ENCODE data around the gene TREM1.

Gene TREM1

DNA sequence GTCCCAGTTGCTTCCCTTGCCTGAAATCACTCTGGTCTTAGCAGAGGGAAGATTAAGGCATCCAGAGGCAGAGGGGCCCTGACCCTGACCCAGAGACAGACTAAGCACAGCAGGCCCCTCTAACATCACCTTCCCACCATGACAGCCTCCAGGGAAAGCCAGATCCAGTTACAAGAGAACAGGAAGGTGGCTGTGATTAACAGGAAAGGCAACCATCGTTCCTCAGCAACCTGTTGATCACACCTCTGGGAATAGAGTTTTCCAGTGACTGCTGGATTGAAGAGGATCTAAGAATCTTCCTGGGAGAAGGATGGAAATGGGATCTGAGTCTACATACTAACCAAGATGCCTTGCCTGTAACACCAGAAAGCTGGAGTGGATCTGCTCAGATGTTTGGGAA is 5.2 kb upstream of the TREM1 start:
- no peak for TF ChIP-seq ZFX (IDR thresholded peaks at IDR 0.05)
- TF ChIP-seq, protein P1, sequence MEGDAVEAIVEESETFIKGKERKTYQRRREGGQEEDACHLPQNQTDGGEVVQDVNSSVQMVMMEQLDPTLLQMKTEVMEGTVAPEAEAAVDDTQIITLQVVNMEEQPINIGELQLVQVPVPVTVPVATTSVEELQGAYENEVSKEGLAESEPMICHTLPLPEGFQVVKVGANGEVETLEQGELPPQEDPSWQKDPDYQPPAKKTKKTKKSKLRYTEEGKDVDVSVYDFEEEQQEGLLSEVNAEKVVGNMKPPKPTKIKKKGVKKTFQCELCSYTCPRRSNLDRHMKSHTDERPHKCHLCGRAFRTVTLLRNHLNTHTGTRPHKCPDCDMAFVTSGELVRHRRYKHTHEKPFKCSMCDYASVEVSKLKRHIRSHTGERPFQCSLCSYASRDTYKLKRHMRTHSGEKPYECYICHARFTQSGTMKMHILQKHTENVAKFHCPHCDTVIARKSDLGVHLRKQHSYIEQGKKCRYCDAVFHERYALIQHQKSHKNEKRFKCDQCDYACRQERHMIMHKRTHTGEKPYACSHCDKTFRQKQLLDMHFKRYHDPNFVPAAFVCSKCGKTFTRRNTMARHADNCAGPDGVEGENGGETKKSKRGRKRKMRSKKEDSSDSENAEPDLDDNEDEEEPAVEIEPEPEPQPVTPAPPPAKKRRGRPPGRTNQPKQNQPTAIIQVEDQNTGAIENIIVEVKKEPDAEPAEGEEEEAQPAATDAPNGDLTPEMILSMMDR (conservative IDR thresholded peaks at IDR 0.05) = no peak
- H3K27ac ChIP-seq = no peak overlapping the region

DNA sequence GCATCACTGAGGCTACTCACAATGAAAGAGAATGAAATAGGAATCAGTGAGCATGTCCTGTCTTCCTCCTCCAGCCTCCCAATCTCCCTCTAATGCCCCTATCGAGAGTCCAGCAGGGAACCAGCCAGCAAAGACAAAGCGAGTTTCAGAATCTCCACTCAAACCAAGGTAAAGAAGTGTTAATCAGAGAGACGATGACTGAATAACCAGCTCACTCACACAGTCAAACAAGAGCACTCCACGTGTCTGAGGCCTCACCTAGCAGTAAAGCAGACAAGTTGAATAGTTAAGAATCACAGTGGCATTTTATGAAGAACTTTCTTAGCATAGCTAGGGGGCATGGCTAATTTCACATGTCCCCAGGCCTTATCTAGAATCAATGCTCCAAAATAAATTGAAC is 3.3 kb upstream of the TREM1 start:
- TF ChIP-seq, protein P1 (conservative IDR thresholded peaks at IDR 0.05) = no peak
- TF ChIP-seq ZFX (IDR thresholded peaks at IDR 0.05) = no peak
- H3K27ac ChIP-seq = no peak overlapping the region

DNA sequence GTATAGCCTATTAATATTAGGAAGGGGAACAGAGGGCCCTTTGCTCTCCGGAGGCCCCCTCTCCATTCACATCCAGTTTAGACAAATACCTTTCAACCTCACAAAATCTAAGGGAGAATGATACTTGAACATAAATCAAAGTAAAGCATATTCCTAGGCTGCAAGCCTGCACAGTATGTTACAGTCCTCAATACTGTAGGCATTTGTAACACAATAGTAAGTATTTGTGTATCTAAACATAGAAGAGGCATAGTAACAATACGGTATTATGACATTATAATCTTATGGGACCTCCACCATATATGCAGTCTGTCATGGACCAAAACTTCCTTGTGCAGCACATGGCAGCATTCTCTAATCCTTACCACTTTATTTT is 2.3 kb upstream of the TREM1 start:
- TF ChIP-seq, protein P1 (conservative IDR thresholded peaks at IDR 0.05) = no peak
- no peak for TF ChIP-seq ZFX (IDR thresholded peaks at IDR 0.05)
- H3K27ac ChIP-seq = no peak overlapping the region

DNA sequence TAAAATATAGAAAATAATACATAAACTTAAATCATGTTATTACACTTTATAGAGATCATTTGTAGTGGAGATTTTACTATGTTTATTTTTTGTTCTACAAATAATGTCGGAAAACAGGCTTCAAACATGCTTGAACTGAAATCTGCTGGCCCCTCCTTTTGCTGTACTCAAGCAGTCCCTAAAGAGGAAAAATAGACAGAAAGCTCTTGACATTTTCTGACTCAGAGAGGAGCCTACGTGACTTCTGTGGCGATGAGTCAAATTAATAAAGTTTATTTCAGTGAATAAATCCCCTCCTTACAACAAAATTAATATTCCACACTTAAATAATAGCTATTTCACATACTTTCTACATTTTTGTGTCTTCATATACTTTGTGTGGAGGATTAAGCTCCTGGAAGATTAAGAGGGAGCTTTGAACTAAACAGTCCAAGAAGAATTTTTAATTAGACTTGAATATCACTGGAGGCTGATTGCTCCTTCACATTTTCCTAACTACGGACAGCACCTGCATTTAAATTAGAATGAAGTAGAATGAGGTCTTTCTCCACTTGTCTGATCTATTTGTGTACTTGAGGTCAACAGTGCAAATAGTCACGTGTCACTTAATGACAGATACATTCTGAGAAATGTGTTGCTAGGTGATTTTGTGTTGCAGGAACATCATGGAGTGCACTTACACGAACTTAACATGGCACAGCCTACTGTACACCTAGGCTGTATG is 1.7 kb upstream of the TREM1 start:
- TF ChIP-seq ZFX (IDR thresholded peaks at IDR 0.05) = no peak
- TF ChIP-seq, protein P1 (conservative IDR thresholded peaks at IDR 0.05) = no peak
- no peak overlapping the region for H3K27ac ChIP-seq

DNA sequence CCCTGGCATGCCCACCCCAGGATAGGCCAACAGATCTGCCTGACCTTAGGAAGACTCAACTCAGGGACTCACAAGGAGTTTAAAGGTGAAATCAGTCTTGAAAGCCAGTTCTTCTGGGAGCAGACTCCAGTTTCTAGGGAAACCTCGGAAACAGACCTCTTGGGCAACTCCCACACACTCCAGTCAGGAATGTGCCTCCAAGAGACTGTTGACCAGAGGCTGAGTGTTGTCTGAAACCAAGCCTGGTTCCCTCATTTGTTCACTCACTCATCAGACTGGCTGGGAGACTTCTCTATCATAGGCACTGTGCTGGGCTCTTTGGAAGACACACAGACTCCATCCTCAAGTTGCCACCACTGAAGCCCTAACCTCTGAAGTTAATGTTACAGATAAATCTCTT is 1.8 kb downstream of the TREM1 start:
- no peak overlapping the region for H3K27ac ChIP-seq
- TF ChIP-seq, protein P1 (conservative IDR thresholded peaks at IDR 0.05) = no peak
- no peak for TF ChIP-seq ZFX (IDR thresholded peaks at IDR 0.05)

DNA sequence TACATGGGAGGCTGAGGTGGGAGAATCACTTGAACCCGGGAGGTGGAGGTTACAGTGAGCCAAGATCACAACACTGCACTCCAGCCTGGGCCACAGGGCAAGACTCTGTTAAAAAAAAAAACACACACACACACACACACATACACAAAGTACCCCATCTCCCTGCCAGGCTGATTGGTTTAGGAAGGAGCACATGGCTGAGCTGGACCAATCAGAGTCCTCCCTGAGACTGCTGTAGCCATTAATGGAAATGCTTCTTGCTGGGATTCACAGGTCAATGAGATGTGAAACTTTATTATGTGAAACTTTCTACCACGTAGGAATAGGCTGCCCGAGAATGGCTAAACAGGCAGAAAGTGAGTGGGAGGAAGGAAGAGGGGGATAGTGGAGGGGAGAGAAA is 2.9 kb downstream of the TREM1 start:
- TF ChIP-seq, protein P1 (conservative IDR thresholded peaks at IDR 0.05) = no peak
- no peak for TF ChIP-seq ZFX (IDR thresholded peaks at IDR 0.05)

DNA sequence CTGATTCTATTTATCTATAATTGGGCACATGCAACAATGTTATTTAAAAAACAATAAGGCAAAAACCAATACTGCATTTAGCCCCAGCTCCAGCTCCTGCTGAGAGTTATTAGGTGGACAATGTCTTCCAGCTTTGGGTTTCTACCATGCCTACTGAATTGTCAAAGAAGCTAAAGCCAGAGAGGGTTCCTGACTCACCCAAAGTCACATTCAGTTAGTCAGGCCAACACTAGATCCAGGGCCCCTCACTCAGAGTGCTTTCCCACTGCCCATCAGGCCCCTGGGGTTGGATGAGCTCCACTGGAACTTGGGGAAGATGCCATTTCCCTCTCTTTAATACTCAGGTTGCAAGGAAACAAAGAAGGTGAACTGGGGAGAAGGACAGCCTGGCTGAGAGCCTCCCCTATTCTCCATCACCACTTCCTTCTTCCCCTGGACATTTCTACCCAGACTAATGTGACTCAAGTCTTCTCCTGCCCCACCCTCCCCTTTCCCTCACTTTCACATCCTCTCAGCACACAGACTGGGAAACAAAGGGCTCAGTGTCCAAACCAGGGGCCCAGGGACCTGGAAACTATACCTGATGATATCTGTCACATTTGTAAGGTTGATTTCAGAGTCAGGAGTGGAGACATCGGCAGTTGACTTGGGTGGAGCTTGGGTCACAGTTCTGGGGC is 6.0 kb downstream of the TREM1 start:
- TF ChIP-seq ZFX (IDR thresholded peaks at IDR 0.05) = no peak
- TF ChIP-seq, protein P1 (conservative IDR thresholded peaks at IDR 0.05) = no peak

More for the DNA sequence above, 2.9 kb downstream of the TREM1 start:
- H3K27ac ChIP-seq = no peak overlapping the region

More for the DNA sequence above, 6.0 kb downstream of the TREM1 start:
- no peak overlapping the region for H3K27ac ChIP-seq
